ENCODE data around the gene HOXD8.

DNA sequence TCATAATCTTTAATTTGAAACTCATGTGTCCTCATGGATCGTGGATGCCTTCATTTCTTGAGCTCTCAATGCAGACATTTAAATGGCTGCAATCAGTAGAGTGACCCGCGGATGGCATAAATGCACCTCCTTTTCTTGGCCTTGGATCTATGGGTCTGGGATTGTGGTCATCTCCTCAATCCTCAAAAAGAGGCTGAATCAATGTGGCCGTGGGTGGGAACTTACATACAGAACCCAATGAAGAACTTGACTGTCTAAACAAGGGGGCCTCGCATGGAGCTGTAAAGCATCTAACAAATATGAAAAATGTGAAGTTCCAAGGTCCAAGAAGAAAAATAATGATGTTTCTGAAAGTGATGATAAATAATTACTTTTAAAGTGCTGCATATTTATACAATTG, 34.1 kb upstream of the HOXD8 start:
- TF ChIP-seq, protein P1, sequence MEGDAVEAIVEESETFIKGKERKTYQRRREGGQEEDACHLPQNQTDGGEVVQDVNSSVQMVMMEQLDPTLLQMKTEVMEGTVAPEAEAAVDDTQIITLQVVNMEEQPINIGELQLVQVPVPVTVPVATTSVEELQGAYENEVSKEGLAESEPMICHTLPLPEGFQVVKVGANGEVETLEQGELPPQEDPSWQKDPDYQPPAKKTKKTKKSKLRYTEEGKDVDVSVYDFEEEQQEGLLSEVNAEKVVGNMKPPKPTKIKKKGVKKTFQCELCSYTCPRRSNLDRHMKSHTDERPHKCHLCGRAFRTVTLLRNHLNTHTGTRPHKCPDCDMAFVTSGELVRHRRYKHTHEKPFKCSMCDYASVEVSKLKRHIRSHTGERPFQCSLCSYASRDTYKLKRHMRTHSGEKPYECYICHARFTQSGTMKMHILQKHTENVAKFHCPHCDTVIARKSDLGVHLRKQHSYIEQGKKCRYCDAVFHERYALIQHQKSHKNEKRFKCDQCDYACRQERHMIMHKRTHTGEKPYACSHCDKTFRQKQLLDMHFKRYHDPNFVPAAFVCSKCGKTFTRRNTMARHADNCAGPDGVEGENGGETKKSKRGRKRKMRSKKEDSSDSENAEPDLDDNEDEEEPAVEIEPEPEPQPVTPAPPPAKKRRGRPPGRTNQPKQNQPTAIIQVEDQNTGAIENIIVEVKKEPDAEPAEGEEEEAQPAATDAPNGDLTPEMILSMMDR (IDR thresholded peaks at IDR 0.05) = no peak
- TF ChIP-seq EP300 (IDR thresholded peaks at IDR 0.05) (no peak), POLR2A (IDR thresholded peaks at IDR 0.05) (no peak), POLR2AphosphoS5 (IDR thresholded peaks at IDR 0.05) (no peak)

Measured in upper lobe of left lung (tissue), 4 donors.